ENCODE data around the gene DNAJC1.
"Not testable (repeated sequence)": the region's sequence is repeated elsewhere in the genome, so short reads cannot be mapped to it uniquely, and the experiment has no call there.

Gene DNAJC1

DNA sequence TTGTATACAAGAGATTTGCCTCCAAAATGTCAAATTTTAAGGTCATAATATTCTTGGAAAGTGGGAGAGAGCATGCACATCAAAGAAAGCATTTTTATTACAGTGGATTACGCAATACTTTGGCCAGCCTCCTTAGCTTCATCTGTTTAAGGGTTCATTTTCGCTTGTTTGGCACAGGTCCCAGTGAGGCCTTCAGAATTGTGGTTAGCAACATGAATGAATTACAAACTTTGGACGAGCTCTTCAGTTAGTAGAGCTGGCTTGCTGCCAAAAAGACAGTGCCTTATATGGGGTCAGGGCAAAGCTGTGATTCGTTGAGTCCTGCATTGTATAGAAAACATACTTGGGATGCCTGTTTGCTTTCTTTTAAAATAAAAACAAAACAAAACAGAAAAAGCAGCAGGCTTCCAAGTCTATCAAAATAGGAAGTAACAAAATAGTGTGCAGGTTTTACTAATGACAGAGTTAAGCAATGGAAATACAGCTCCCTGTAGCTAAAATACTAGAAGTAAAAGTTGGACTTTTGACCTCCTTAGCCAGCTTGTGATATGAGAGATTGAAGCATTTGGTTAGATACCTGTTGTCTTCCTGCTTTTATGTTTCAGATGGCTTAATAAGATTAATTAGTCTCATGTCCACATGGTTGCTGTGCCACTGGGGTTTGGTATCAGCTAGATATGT, 278.7 kb downstream of the DNAJC1 start:
- peak; percentile 100 for DNase-seq

DNA sequence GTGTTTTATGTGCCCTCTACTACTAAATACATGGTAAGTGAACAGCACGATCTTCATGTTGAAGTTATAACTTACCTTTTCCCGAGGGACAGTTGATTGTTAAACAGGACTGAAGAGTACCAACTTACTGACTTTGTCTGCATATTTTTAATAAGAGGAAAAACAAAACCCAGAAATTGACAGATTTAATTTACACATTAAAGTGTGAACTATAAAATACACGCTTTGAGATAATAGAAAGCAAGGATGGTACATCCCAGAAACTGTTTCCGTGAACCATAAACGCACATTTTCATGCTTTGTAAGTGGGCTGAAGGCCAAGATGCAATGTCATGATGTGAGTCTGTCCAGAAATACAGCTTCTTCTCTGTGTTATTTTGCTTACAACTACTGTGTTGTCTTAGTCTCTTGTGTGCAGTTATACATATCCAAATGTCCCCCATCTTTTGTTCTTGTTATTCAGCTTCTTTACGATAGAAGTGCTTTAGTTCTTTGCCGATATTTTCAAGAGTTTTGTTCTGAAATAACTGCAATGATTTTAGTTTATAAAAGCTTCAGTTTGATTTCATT, 279.4 kb downstream of the DNAJC1 start:
- no peak for DNase-seq

DNA sequence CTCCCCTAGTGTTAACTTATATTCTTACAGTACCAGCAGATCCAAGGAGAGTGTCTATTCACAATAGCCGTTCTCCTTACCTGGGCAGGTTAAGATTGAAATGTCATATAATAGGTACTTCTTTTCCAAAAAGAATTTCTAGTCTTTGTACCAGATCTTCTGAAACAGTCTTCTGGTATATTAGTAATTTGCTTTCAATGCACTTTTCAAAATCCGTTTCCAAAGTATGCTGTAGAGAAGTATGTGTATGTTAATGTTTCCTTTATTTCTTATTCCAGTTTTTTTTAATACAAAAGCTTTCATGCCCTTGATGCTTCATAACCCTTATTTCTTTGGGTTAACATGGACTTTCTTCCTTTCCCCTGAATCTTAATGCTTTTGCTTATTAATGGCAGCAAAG, 281.3 kb downstream of the DNAJC1 start:
- DNase-seq = no peak

DNA sequence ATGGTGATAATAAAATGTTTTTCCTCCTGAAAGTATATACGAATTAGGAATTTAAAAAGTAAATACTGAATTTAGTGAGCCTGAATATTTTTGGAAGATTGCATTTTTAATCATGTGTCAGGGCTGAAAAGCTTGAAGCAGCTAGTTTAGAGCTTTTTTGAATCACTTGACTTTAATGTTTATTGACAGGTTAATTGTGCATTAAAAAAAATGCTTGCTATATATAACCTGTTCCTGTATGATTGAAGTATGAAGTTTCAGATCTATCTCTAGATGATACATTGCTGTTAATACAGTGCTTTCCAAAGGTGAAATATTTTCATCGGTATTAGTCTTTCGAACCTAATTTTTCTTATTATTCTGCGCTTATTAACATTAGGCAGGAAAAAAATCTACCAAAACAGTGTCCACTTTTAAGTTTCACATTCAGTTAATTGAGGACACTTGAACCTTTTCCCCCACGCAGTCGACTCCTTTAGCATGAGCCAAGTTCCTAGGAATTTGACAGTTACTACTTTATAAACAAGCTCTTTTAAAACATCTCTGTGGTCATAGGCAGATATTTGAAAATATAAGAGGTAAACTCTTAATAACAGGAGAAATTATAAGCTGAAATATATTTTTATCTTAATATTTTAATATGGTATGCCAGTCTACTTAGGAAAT, 282.4 kb downstream of the DNAJC1 start:
- no peak for DNase-seq

DNA sequence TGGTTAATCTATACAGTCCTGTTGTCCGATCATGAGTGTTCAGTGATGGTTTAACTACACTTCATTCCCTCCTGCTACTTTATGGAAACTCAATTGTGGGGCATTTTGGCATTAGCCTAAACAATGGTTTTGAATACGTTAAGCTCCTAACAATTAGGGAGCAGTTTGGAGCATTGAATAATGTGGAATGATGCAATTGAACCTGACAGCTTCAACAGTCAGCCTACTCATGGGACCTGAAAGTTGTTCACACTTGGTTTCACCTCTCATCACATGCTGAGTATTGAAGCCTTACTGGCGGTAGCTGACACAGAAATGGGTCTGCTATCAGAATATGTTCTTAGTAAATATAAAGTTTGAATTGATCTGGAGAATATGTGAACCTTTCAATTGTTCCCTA, 283.4 kb downstream of the DNAJC1 start:
- no peak for DNase-seq

DNA sequence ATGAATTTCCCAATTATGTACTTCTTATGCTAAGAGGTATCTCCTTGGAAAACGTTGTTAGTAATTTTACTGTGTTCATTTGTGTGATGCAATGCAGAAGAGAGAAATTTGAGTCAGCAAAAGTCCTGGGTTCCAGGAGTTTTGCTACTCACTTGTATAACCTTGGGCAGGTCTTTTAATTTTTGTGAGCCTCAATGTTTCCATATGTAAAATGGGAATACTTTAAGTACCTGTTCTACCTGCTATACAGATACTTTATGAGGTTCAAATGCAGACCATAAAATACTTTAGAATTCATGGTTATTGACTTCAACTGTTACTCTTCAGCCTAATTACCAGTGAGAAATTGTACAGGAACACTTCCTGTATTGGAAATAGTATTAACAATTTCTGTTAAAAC, 284.0 kb downstream of the DNAJC1 start:
- DNase-seq = no peak

DNA sequence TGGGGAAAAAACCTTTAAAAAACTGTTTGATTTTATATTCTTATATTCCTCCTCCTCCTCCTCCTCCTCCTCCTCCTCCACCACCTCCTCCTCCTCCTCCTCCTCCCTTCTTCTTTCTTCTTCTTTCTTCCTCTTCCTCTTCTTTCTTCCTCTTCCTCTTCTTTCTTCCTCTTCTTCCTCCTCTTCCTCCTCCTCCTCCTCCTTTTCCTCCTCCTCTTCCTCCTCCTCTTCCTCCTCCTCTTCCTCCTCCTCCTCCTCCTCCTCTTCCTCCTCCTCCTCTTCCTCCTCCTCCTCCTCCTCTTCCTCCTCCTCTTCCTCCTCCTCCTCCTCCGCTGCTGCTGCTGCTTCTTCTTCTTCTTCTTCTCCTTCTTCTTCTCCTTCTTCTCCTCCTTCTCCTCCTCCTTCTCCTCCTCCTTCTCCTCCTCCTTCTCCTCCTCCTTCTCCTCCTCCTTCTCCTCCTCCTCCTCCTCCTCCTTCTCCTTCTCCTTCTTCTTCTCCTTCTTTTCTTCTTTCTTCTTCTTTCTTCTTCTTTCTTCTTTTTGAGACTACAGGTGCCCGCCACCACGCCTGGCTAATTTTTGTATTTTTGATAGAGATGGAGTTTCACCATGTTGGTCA, 286.0 kb downstream of the DNAJC1 start:
- DNase-seq = not testable (repeated sequence)

DNA sequence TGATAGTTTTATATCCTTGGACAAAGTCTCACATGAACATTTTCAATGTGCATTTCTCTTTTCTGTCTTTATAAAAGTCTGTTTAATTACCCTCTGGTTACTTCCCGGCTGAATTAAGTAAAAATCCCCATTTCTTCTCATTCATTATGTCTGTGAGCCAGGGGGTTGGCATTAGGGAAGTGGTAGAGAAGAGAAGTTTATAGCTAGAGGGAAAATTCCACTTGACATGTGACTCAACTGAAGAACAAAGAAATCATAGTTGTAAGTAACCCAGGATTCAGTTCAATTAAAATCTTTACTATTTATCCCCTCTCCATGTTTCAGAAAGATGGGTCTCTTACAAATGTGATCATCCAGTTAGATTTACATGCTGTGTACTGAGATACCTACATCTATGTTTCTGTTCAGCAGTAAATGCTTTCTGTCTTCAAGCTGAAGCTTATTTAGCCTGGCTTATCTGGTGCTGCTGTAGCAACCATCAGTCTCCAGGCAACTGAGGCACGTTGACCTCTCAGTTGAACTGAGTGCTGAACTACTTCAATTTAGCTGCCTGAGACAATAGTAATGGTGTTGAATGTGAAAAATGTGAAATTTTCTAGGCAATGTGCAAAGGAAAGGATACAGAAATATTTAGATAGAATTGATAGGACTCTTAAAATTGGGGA, 287.9 kb downstream of the DNAJC1 start:
- no peak for DNase-seq

DNA sequence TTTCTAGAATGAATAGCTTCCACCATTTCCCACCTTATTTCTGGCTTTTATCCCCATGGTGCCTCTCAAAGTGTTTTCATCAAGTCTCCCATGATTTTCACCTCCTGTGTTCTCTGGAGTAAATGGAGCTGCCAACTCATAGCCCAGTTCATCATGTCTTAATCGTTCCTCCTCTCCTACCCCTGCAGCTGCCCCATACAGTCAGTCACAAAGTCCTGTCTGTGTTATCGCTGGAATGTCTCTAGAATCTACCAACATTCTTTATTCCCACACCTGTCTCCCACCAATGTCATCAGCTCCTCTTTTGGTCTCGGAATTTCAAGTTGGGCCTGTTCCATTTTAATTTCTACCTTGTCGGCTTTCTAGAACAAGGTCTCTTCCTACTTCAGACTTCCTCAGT, 290.6 kb downstream of the DNAJC1 start:
- DNase-seq = no peak

DNA sequence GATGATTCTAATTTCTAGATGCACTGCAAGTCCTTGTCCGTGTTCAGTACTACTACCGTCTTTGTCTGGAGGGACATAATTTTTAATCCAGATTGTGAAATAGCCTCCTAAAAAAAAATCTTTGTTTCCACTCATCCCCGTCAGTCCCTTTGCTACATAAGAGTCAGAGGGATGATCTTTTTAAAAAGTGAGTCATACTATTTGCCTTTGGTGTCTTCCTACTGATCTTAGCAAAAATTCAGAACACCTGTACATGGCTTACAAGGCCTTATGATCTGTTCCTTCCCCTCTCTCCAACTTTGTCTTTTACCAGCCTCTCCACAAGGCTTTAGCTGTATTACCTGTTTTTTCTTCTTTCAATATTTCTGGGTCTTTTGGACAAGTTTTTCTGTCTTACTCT, 296.0 kb downstream of the DNAJC1 start:
- DNase-seq = no peak

Data from fibroblast of skin of scalp (primary cell).